GM12865 (cell line): ENCODE data around the gene FCSK.
A peak's percentile ranks its signal among the peaks of the same experiment; 100 is the strongest.

Source experiments
- DNase-seq: peaks from one replicate; pipeline ENCODE4 v3.0.0; 2010; ENCODE audit warnings: low read depth
- H3K4me3 ChIP-seq: 2 replicates; pipeline ENCODE4 v1.5.1; 2011; ENCODE audit warnings: mild to moderate bottlenecking, low read depth, low read length, control low read depth
- CTCF ChIP-seq: IDR thresholded peaks from 2 replicates; pipeline ENCODE4 v1.5.1; 2011; ENCODE audit warnings: low read length, control low read depth, low read depth, inconsistent platforms; ENCODE audit not compliant: insufficient read depth; ENCODE audit errors: missing control alignments

Gene FCSK

GRCh38 chr16:70432723-70433457, 21.5 kb upstream of the FCSK start:
- H3K4me3 ChIP-seq: peak overlapping the region; percentile 32
- no peak for TF ChIP-seq CTCF
- peak; percentile 76 for DNase-seq

GRCh38 chr16:70433458-70434103, 20.8 kb upstream of the FCSK start:
- no peak for DNase-seq
- peak overlapping the region; percentile 32 for H3K4me3 ChIP-seq

GRCh38 chr16:70434484-70435260, 19.7 kb upstream of the FCSK start:
- peak; percentile 72 for DNase-seq
- no peak for TF ChIP-seq CTCF
- peak overlapping the region; percentile 23 for H3K4me3 ChIP-seq

More at GRCh38 chr16:70433458-70434103, 20.8 kb upstream of the FCSK start:
- TF ChIP-seq CTCF: no peak

- H3K4me3 ChIP-seq: peak overlapping the region; percentile 93
- no peak for TF ChIP-seq CTCF
- peak; percentile 41 for DNase-seq
These were observed 17.3 kb upstream of the FCSK start for GRCh38 chr16:70437017-70437581.

- TF ChIP-seq CTCF: no peak
- peak overlapping the region; percentile 93 for H3K4me3 ChIP-seq
- DNase-seq: peak; percentile 40
These were observed 16.5 kb upstream of the FCSK start for GRCh38 chr16:70437582-70438557.

GRCh38 chr16:70438585-70438968, 15.8 kb upstream of the FCSK start:
- H3K4me3 ChIP-seq: peak overlapping the region; percentile 93
- TF ChIP-seq CTCF: no peak
- DNase-seq: no peak
